ENCODE results near the gene PRRX1.

Gene PRRX1

GRCh38 chr1:170664828-170665612 is 1.1 kb downstream of the PRRX1 start:
- peak; percentile 41 for TF ChIP-seq CTCF (IDR thresholded peaks at IDR 0.05; ENCODE audit: low read length, missing control alignments)
- peak overlapping the region; percentile 88 for H3K4me3 ChIP-seq (replicated peaks; ENCODE audit: low read depth, low read length)
- DNase-seq (ENCODE audit: low read depth): peak; percentile 69

GRCh38 chr1:170665629-170666028 is 1.7 kb downstream of the PRRX1 start:
- DNase-seq (ENCODE audit: low read depth): no peak
- peak overlapping the region; percentile 88 for H3K4me3 ChIP-seq (replicated peaks; ENCODE audit: low read depth, low read length)
- no peak for TF ChIP-seq CTCF (IDR thresholded peaks at IDR 0.05; ENCODE audit: low read length, missing control alignments)

GRCh38 chr1:170666541-170667254 is 2.8 kb downstream of the PRRX1 start:
- no peak for DNase-seq (ENCODE audit: low read depth)
- TF ChIP-seq CTCF (IDR thresholded peaks at IDR 0.05; ENCODE audit: low read length, missing control alignments): no peak
- H3K4me3 ChIP-seq (replicated peaks; ENCODE audit: low read depth, low read length): peak overlapping the region; percentile 88

GRCh38 chr1:170668209-170669106 is 4.5 kb downstream of the PRRX1 start:
- H3K4me3 ChIP-seq (replicated peaks; ENCODE audit: low read depth, low read length): peak overlapping the region; percentile 37
- no peak for TF ChIP-seq CTCF (IDR thresholded peaks at IDR 0.05; ENCODE audit: low read length, missing control alignments)
- no peak for DNase-seq (ENCODE audit: low read depth)

DNA sequence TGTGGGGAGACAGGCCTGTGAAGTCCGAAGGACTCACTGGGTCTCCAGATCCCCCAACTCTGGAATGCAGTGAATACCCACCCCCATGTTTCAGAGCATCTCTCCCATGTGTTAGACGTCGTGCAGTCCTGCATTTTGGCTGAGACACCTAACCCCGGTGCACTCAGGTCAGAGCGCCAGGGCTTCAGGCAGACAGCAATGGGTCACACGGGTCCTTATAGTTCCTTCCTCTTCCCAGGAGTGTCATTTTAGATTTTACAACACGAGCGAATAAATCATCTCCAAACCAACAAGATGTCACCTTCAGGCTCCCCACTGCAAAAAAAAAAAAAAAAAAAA is 5.1 kb downstream of the PRRX1 start:
- no peak for DNase-seq (ENCODE audit: low read depth)
- no peak overlapping the region for H3K4me3 ChIP-seq (replicated peaks; ENCODE audit: low read depth, low read length)
- no peak for TF ChIP-seq CTCF (IDR thresholded peaks at IDR 0.05; ENCODE audit: low read length, missing control alignments)

DNA sequence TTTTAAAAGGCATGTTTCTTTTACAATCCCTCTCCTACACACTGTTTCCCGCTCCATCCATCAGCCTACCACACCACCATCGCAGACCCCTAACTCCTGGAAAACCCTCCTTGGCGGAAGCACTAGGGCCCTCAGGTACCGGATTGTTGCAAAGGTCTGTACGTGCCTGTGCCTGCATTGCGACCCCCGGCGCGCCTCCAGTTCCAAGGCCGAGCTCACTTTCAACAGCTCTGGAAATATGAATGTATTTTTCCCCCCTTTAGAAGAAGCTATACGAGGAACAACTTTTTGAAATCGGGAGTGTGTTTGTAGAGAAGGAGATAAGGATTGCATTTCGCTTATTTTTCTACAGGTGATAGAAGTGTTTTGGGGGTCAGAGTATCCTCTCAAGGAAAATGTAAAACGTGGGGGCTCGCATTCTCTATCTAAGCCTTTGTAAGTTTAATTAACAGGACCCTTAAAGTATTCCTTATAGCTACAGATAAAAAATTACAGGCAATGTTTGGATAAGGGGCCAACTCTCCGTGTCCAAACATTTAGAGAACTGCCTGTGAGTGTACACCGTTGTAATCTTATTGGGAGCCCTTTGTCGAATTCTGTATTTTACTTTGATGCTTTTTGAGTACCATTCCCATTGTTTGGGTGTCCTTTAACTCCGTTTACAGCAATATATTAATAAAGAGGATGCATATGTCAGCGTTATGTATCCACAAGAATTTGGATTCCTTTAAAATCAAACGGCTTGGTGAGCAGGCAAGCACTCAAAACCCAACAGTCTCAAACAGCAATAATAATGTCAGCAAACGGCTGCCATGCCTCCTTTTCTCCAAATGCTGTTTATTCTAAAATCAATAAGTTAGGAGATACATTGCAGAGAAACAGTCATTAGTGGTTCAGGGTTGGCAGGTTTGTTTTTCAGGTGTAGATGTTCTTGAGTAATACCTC is 5.9 kb downstream of the PRRX1 start:
- TF ChIP-seq CTCF (IDR thresholded peaks at IDR 0.05; ENCODE audit: low read length, missing control alignments): no peak
- no peak for DNase-seq (ENCODE audit: low read depth)
- H3K4me3 ChIP-seq (replicated peaks; ENCODE audit: low read depth, low read length): peak overlapping the region; percentile 1
